ENCODE data around the gene HSD17B14.
"Not testable (repeated sequence)": the region's sequence is repeated elsewhere in the genome, so short reads cannot be mapped to it uniquely, and the experiment has no call there.

HSD17B14 gene

DNA sequence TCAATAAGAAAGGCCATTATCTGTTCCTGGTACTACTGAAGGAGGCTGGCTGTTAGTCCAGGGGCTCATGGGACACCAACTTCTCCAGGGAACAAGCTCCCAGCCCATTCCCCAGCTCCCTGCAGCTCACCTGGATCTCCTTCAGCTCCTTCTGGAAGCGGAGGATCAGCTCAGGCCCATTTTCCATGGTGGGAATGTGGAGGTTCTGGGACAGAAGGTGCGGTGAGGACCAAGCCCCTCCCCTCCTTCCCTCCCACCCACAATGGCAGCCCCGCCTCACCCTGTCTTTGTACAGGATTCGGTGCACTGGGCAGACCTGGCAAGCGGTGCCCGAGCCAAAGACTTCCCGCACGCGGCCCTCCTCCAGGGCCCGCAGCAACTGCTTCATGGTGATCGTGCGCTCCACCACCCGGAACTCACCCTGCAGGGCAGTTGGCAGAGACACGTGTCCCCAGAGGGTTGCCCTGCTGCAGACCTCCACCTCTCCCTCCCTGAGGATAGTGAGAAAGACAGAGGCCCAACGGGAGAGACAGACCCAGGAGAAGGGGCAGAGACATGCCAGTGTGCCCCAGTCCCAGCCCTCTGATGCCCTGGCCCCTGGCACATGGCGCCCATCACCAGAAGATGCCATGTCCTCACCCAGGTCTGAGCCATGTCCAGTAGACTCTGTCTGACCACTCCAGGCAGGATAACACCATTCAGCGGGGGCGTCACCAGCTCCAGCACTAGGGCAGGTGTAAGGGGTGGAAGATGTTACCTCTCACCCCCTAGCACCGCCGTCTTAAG, 39.8 kb downstream of the HSD17B14 start:
- no peak for DNase-seq

- no peak for DNase-seq
Measured at GRCh38 chr19:48795685-48796070, 40.6 kb downstream of the HSD17B14 start.

DNA sequence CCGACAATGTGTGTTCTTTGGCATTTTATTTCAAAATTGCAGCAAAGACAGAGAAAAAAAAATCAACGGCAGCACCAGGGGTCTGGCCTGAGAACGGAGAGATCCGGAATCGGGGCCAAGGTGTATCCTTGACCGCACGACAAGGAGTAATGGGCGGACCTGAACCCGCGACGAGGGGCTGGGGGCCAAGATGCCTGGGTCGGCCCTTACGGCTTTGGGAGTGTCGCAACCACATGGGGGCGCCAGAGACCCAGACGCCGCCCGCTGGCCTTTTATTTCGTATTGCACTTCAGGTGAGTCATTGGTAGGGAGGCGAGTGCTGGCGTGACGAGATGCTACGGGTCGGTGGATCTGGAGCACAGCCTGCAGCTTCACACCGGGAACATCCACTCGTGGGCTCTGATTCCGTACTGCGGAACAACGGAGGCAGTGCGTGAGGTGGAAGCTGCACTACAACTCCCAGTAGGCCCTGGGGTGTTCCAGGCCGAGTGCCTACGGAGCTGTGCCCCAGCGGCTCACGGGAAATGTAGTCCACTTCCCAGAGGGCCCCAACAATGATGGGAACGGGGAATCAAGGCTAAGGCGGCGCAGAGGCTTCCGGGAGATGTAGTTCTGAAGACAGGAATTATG, 41.1 kb downstream of the HSD17B14 start:
- peak; percentile 92 to 95 for DNase-seq

- no peak for DNase-seq
Measured at GRCh38 chr19:48794291-48794690, 42.0 kb downstream of the HSD17B14 start.

DNA sequence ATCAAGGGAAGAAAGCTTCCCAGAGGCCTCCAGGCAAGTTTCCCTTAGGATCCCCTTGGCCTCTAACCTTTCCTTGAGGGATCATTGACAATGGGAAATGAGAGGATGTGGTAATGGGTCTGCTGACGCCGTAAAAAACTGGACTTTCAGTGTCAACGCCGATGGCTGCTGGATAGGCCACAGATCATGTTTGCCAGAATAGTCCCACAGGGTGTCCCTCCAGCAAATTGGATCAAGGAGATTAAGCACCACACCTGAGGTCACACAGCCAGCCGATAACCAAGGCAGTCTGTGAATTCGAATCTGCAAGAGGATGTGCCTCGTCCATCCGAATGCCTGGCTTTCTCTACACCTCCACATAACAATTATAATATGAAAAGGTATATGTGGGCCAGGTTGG, 43.0 kb downstream of the HSD17B14 start:
- no peak for DNase-seq

DNA sequence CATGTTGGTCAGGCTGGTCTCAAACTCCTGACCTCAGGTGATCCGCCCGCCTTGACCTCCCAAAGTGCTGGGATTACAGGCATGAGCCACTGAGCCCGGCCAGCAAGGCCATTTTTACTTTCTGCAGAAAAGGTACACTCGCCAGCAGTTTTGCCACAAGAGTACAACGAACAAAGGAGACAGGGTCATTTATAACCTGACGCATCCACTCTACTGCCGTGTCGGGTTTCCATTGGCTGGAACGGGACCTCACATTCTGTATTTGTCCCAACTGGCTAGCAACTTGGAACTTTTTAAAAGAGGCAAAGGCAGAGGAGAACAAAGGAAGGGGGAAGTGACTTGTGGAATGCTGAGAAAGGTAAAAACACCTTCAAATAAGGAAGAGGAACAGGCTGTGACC, 49.0 kb downstream of the HSD17B14 start:
- not testable (repeated sequence) for DNase-seq

- not testable (repeated sequence) for DNase-seq
Measured at GRCh38 chr19:48786422-48786821, 49.9 kb downstream of the HSD17B14 start.

- DNase-seq = no peak
Measured at GRCh38 chr19:48784527-48784926, 51.8 kb downstream of the HSD17B14 start.

- DNase-seq = no peak
Measured at GRCh38 chr19:48780631-48781391, 55.5 kb downstream of the HSD17B14 start.

DNA sequence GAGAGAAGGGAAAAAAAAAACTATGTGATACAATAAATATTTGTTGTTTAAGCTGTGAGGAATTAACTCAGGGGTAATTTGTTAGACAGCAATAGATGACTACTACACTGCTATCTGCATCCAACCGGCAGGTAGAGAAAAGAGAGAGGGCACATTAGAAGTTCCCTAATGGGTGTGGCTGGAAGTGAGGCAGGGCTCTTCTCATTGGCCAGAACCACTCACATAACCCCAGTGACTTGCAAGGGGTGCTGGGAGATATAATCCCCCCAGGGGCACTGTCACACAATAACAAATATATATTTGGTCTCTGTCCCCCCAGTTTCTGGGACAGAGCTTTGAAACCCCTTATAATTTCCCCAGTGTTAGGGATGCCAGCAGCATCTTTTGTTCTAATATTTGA, 56.7 kb downstream of the HSD17B14 start:
- DNase-seq = no peak

DNA sequence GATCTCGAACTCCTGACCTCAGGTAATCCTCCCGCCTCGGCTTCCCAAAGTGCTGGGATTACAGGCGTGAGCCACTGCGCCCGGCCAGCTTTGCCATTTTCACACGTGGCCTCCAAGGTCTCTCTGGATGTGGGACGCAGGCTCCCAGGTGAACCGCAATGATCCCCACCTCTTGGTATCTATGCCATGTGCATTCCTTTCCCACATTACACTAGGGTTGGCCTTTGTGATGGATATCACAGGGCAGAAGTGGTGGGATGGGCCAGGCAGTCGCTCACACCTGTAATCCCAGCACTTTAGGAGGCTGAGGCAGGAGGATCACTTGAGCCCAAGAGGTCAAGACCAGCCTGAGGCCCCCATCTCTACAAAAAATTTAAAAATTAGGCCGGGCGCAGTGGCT, 58.6 kb downstream of the HSD17B14 start:
- no peak for DNase-seq

GRCh38 chr19:48777139-48777538, 59.2 kb downstream of the HSD17B14 start:
- no peak for DNase-seq

GRCh38 chr19:48772503-48772953, 63.8 kb downstream of the HSD17B14 start:
- DNase-seq = no peak

GRCh38 chr19:48770734-48771472, 65.4 kb downstream of the HSD17B14 start:
- DNase-seq = no peak

DNA sequence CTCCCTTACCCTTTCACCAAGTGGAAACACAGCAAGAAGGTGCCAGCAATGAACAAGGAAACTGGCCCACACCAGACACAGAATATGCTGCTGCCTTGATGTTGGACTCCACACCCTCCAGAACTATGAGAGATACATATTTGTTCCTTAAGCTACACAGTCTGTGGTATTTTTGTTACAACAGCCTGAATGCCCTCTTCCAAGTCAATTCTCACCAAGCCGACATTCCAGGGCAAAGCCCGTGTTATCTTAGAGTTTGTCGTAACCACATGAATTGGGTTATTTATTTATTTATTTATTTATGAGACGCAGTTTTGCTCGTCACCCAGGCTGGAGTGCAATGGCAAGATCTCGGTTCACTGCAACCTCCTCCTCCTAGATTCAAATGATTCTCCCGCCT, 66.0 kb downstream of the HSD17B14 start:
- no peak for DNase-seq

GRCh38 chr19:48768994-48769713, 67.1 kb downstream of the HSD17B14 start:
- DNase-seq = no peak

DNA sequence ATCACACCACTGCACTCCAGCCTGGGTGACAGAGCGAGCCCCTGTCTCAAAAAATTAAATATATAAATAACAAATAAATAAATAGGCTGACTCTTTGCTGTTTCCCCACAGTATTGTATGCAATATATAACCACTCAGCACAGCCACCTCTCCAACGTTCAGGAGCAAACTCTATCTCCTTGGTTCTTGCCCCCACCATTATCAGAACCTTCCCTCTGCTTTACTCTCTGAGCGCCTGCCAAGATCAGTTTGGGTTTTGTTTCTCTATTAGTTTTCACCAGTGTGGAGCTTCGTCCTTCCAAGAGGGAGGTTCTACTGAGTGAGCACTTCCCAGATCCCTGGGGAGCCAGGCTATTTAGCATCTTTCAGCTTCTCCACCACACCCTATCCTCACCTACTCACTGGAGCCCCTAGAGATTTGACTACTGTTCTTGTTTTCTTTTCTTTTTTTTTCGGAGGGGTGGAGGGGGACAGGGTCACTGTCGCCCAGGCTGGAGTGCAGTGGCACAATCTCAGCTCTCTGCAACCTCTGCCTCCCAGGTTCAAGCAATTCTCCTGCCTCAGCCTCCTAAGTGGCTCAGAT, 68.0 kb downstream of the HSD17B14 start:
- DNase-seq = not testable (repeated sequence)

GRCh38 chr19:48765816-48766215, 70.5 kb downstream of the HSD17B14 start:
- DNase-seq = not testable (repeated sequence)
